A549 treated with AZD9567 at 1 μM for 4 hours (cell line): Measurements from ENCODE around the gene FLG2. TPM values are rescaled to one million over a fixed set of nuclear protein-coding genes. Genes with fewer than 3 reads are reported as not detected.

Experiments used
- total RNA-seq: library from RNA; stranded (reverse); fragments of 200-300 nt; extraction: Qiagen RNA extraction; gene quantifications from 5 replicates; pipeline ENCODE4 v1.2.3, GENCODE V29; 2022; ENCODE audit not compliant: insufficient read depth

Gene FLG2
- not detected in 5 replicates for total RNA-seq

GRCh38 chr1:152359906-152360305 is at the start of gene FLG2:
TSS of gene FLG2 (minus strand) at chr1:152360006. CDS start at chr1:152358884, 1,122 bp downstream.

GRCh38 chr1:152325111-152325510 is 34.7 kb downstream of the FLG2 start, which contains the start of gene FLG:
TSS of gene FLG (minus strand) at chr1:152325239. CDS start at chr1:152315456, 9,783 bp downstream.

Other genes with a start within 250 kb of the FLG2 start
- gene TCHH, start 244.6 kb downstream of the FLG2 start, total RNA-seq = 0.22 to 0.33 TPM (median 0.25 TPM) in 4 of 5 replicates, not detected in the other
- 0.02 TPM in 1 of 5 replicates, not detected in the others for gene RPTN, start 200.8 kb downstream of the FLG2 start, total RNA-seq
- 0.01 TPM in 1 of 5 replicates, not detected in the others for gene HRNR, start 135.8 kb downstream of the FLG2 start, total RNA-seq
- gene FLG, start 34.8 kb downstream of the FLG2 start, total RNA-seq = 0.01 TPM in 3 of 5 replicates, not detected in the others
- not detected in 5 replicates for gene CRNN, start 54.3 kb upstream of the FLG2 start, total RNA-seq
- not detected in 5 replicates for gene LCE5A, start 150.8 kb upstream of the FLG2 start, total RNA-seq
- gene CRCT1, start 154.5 kb upstream of the FLG2 start, total RNA-seq = 0.21 to 0.83 TPM (median 0.34 TPM) in 4 of 5 replicates, not detected in the other
- 0.15 TPM in 1 of 5 replicates, not detected in the others for gene LCE3E, start 206.8 kb upstream of the FLG2 start, total RNA-seq
- 1.2 to 1.8 TPM (median 1.4 TPM) in 4 of 5 replicates, not detected in the other for gene LCE3D, start 220.5 kb upstream of the FLG2 start, total RNA-seq
- not detected in 5 replicates for gene LCE3C, start 240.2 kb upstream of the FLG2 start, total RNA-seq